ENCODE data around the gene LOX.

DNA sequence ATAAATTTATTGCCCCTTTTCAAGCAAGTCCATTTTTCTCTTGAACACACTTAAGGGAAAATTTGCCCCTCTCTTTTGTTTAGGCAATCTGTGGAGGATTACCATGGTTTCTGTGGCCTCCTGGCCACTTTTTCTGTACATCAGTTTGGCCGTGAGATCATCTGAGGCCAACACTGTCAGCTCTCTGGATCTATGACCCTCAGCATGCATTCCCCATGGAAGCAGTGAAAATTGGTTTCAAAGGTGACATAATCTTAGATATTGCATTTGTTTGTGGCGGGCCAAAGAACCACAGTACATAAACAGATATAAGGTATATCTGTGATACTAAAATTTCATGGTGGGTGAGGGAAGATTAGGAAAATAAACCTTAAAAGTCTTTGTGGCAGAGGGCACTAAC lies 46.7 kb upstream of the LOX start:
- TF ChIP-seq, protein P1, sequence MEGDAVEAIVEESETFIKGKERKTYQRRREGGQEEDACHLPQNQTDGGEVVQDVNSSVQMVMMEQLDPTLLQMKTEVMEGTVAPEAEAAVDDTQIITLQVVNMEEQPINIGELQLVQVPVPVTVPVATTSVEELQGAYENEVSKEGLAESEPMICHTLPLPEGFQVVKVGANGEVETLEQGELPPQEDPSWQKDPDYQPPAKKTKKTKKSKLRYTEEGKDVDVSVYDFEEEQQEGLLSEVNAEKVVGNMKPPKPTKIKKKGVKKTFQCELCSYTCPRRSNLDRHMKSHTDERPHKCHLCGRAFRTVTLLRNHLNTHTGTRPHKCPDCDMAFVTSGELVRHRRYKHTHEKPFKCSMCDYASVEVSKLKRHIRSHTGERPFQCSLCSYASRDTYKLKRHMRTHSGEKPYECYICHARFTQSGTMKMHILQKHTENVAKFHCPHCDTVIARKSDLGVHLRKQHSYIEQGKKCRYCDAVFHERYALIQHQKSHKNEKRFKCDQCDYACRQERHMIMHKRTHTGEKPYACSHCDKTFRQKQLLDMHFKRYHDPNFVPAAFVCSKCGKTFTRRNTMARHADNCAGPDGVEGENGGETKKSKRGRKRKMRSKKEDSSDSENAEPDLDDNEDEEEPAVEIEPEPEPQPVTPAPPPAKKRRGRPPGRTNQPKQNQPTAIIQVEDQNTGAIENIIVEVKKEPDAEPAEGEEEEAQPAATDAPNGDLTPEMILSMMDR (IDR thresholded peaks at IDR 0.05): no peak
- no peak for TF ChIP-seq POLR2A (IDR thresholded peaks at IDR 0.05)
